DND-41 (cell line): ENCODE data around the gene NFASC.

Experiments used
- ATAC-seq: fragments of 200-7000 bp; cut with Tn5 transposase; 3 replicates; pipeline ENCODE4 v1.9.1; 2021; ENCODE audit warnings: low read depth; ENCODE audit not compliant: insufficient read depth
- DNase-seq: peaks from one replicate; pipeline ENCODE4 v3.0.0-alpha.2; 2020
- H2AFZ ChIP-seq: 2 replicates; pipeline ENCODE4 v1.6.0; 2012; ENCODE audit warnings: low read depth, low read length
- H3K27ac ChIP-seq: 2 replicates; pipeline ENCODE4 v1.5.1; 2012; ENCODE audit warnings: low read length, inconsistent platforms
- H3K27me3 ChIP-seq: fragments of 200-600 bp; sonication (generic); 2 replicates; pipeline ENCODE4 v1.6.0; 2012; ENCODE audit warnings: low read length, mild to moderate bottlenecking, inconsistent platforms; ENCODE audit not compliant: insufficient read depth, poor library complexity
- H3K36me3 ChIP-seq: 2 replicates; pipeline ENCODE4 v1.5.1; 2012; ENCODE audit warnings: low read length, inconsistent platforms; ENCODE audit not compliant: insufficient read depth
- H3K4me1 ChIP-seq: 2 replicates; pipeline ENCODE4 v1.5.1; 2012; ENCODE audit warnings: mild to moderate bottlenecking, low read length; ENCODE audit not compliant: insufficient read depth
- H3K4me2 ChIP-seq: 2 replicates; pipeline ENCODE4 v1.6.0; 2012; ENCODE audit warnings: mild to moderate bottlenecking, moderate library complexity, low read length, inconsistent platforms; ENCODE audit not compliant: insufficient read depth
- H3K4me3 ChIP-seq, 2 experiments: fragments of 200-600 bp in 1 of 2; shearing (Covaris generic) in 1 of 2; 2 replicates each; pipeline ENCODE4 v1.5.1; 2012 to 2016; ENCODE audit warnings: inconsistent platforms in 2 of 2, low read length in 2 of 2, mild to moderate bottlenecking in 2 of 2, low read depth in 1 of 2, moderate library complexity in 1 of 2
- H3K79me2 ChIP-seq: 2 replicates; pipeline ENCODE4 v1.6.0; 2012; ENCODE audit warnings: low read length, inconsistent platforms; ENCODE audit not compliant: insufficient read depth
- H3K9ac ChIP-seq: 2 replicates; pipeline ENCODE4 v1.6.0; 2012; ENCODE audit warnings: low read depth, mild to moderate bottlenecking, inconsistent platforms, low read length, moderate library complexity
- H3K9me3 ChIP-seq: 2 replicates; pipeline ENCODE4 v1.5.1; 2012; ENCODE audit warnings: low read length, moderate library complexity, mild to moderate bottlenecking, inconsistent platforms; ENCODE audit not compliant: insufficient read depth, severe bottlenecking
- H4K20me1 ChIP-seq: 2 replicates; pipeline ENCODE4 v1.6.0; 2012; ENCODE audit warnings: low read length; ENCODE audit not compliant: insufficient read depth
- CTCF ChIP-seq: IDR thresholded peaks from 2 replicates; pipeline ENCODE4 v1.5.1; 2012; ENCODE audit warnings: borderline replicate concordance, low read length, moderate library complexity, mild to moderate bottlenecking; ENCODE audit not compliant: poor library complexity, severe bottlenecking; ENCODE audit errors: extremely low read depth
- EZH2 ChIP-seq: IDR thresholded peaks from 3 replicates; pipeline ENCODE4 v1.6.1; 2012; ENCODE audit warnings: borderline replicate concordance, low read depth, mild to moderate bottlenecking, moderate library complexity, low read length, inconsistent platforms; ENCODE audit not compliant: severe bottlenecking

The NFASC gene

GRCh38 chr1:204962742-204963632, 92.3 kb downstream of the NFASC start:
- ATAC-seq (no peak), DNase-seq (no peak)
- no peaks in the 10 kb centered on the region for H3K9me3 ChIP-seq
- H2AFZ ChIP-seq, result no peak overlapping the region
- no peaks in the 10 kb centered on the region for H4K20me1 ChIP-seq
- H3K36me3 ChIP-seq, result no peaks in the 10 kb centered on the region
- no peak overlapping the region for H3K4me2 ChIP-seq
- peaks cover 4% of the 10 kb centered on the region; the same call in 1 of the 2 replicates for H3K4me1 ChIP-seq
- no peak overlapping the region for H3K9ac ChIP-seq
- no peak overlapping the region for H3K4me3 ChIP-seq
- no peak for TF ChIP-seq EZH2
- TF ChIP-seq CTCF, result no peak
- peaks cover 54% of the 10 kb centered on the region for H3K27me3 ChIP-seq
- no peaks in the 10 kb centered on the region for H3K79me2 ChIP-seq
- no peak overlapping the region for H3K27ac ChIP-seq

DNA sequence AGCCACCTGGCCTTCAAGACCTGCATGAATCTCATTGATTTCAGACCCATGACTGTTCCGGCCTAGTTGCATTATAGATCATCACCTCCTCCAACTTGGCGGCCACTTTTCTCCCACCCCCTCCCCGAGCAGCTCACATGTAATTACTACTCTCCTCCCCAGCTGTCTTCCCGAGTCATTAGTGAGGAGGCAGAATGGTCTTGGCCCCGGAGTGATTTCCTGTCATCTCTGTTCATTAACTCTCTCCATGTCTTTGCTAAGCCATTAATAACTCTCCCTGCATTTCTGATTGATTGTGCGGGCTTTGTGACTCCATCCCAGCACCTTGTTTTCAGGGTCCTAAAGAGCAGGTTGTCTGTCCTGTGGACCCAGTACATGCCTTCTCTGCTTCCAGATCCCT, 96.8 kb downstream of the NFASC start:
- H3K36me3 ChIP-seq, result no peaks in the 10 kb centered on the region
- H3K27ac ChIP-seq, result no peak overlapping the region
- no peaks in the 10 kb centered on the region for H3K79me2 ChIP-seq
- peaks cover 33% of the 10 kb centered on the region for H3K27me3 ChIP-seq
- H3K4me3 ChIP-seq, result no peak overlapping the region
- H3K9ac ChIP-seq, result no peak overlapping the region
- no peaks in the 10 kb centered on the region for H3K4me1 ChIP-seq
- DNase-seq (no peak), ATAC-seq (no peak)
- no peak for TF ChIP-seq CTCF
- H4K20me1 ChIP-seq, result no peaks in the 10 kb centered on the region
- no peak overlapping the region for H2AFZ ChIP-seq
- H3K4me2 ChIP-seq, result no peak overlapping the region
- no peaks in the 10 kb centered on the region for H3K9me3 ChIP-seq

GRCh38 chr1:204968135-204968534, 97.5 kb downstream of the NFASC start:
- Histone ChIP-seq H3K4me1 (no peaks in the 10 kb centered on the region), H3K4me2 (no peak overlapping the region), H3K9ac (no peak overlapping the region), H3K4me3 (no peak overlapping the region), H4K20me1 (no peaks in the 10 kb centered on the region), H3K9me3 (no peaks in the 10 kb centered on the region), H2AFZ (no peak overlapping the region), H3K27ac (no peak overlapping the region), H3K79me2 (no peaks in the 10 kb centered on the region), H3K36me3 (no peaks in the 10 kb centered on the region), H3K27me3 (peaks cover 29% of the 10 kb centered on the region)
- ATAC-seq, result no peak
- no peak for DNase-seq
- TF ChIP-seq CTCF (no peak), EZH2 (no peak)

DNA sequence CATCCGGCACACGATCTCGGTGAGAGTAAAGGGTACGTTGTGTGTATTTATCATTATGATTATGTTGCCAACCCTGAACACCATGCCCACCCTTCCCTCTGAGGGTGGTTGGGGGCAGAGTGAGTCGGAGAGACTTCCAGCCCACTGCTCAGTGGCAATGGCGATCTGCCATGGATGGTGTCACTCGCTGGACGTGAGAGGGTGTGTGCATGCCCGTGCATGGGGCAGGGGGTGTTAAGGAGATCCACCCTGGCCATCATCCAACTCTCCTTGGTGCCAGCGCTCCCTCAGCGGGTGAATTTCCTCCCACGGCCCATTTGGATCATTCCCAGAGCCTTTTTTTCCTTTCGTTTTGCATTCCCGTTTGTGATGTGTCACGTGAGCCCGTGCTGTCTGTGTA, 98.3 kb downstream of the NFASC start:
- TF ChIP-seq CTCF (no peak), EZH2 (no peak)

More for the DNA sequence above, 98.3 kb downstream of the NFASC start:
- Histone ChIP-seq H3K9me3 (no peaks in the 10 kb centered on the region), H3K27me3 (peaks cover 24% of the 10 kb centered on the region), H3K9ac (no peak overlapping the region), H3K79me2 (no peaks in the 10 kb centered on the region), H3K4me3 (no peak overlapping the region), H3K36me3 (no peaks in the 10 kb centered on the region), H2AFZ (no peak overlapping the region), H4K20me1 (no peaks in the 10 kb centered on the region), H3K4me2 (no peak overlapping the region), H3K27ac (no peak overlapping the region), H3K4me1 (no peaks in the 10 kb centered on the region)
- ATAC-seq (no peak), DNase-seq (no peak)
